ENCODE results near the gene FAM24A. TPM values are rescaled to one million over a fixed set of nuclear protein-coding genes. Genes with fewer than 3 reads are reported as not detected.
A peak's percentile ranks its signal among the peaks of the same experiment; 100 is the strongest.
"Not testable (repeated sequence)": the region's sequence is repeated elsewhere in the genome, so short reads cannot be mapped to it uniquely, and the experiment has no call there.

Gene FAM24A
- total and polyA plus RNA-seq, 2 experiments from 2014 or later: not detected

DNA sequence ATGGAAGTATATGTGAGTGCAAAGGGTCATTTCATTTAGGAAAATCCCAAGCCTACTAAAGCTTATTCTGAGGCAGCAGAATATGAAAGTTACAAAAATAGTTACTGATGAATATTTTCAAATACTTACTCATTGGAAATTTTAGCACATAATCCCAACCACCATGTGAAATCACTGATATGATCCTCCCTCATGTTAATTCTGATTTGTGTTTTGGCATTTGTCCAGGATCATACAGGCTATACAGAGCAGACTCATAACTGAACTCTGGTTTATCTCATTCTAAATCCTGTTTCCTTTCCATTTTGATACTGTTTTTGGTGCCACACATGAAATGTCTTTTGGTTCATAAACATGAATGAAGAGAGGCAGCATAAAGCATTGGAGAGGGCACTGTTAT lies 27.6 kb upstream of the FAM24A start:
- TF ChIP-seq, protein P1, sequence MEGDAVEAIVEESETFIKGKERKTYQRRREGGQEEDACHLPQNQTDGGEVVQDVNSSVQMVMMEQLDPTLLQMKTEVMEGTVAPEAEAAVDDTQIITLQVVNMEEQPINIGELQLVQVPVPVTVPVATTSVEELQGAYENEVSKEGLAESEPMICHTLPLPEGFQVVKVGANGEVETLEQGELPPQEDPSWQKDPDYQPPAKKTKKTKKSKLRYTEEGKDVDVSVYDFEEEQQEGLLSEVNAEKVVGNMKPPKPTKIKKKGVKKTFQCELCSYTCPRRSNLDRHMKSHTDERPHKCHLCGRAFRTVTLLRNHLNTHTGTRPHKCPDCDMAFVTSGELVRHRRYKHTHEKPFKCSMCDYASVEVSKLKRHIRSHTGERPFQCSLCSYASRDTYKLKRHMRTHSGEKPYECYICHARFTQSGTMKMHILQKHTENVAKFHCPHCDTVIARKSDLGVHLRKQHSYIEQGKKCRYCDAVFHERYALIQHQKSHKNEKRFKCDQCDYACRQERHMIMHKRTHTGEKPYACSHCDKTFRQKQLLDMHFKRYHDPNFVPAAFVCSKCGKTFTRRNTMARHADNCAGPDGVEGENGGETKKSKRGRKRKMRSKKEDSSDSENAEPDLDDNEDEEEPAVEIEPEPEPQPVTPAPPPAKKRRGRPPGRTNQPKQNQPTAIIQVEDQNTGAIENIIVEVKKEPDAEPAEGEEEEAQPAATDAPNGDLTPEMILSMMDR (IDR thresholded peaks at IDR 0.05; ENCODE audit: low read depth, low read length): no peak
- Histone ChIP-seq H3K36me3 (no peaks in the 10 kb centered on the region), H3K4me3 (no peak overlapping the region), H3K4me1 (ENCODE audit: low read depth) (no peaks in the 10 kb centered on the region), H3K27me3 (peaks cover 9% of the 10 kb centered on the region), H3K27ac (no peak overlapping the region), H3K9me3 (ENCODE audit: low read depth) (no peaks in the 10 kb centered on the region)
- no peak for DNase-seq (ENCODE audit: low read depth in 1 of 2, low spot score in 1 of 2)

DNA sequence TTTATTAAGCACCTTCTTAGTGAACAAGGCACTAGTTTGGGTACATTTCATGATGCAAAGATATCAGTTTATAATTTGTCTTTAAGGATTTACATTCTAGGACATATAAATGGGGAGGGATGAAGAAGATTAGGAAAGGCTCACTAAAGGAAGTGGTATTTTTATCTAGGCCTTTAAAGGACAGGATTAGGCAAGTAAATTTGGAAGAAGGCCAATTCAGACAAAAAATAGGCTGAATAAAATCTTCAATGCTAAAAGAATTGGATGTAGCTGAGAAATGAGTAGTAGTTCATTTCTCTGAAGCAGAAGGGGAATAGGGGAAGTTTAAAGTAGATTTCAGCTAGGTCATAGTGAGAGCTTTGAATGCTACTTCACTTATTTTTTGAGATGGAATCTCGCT lies 26.2 kb upstream of the FAM24A start:
- H3K4me3 ChIP-seq: no peak overlapping the region
- TF ChIP-seq, protein P1 (IDR thresholded peaks at IDR 0.05; ENCODE audit: low read depth, low read length): no peak
- no peaks in the 10 kb centered on the region for H3K4me1 ChIP-seq (ENCODE audit: low read depth)
- no peaks in the 10 kb centered on the region for H3K9me3 ChIP-seq (ENCODE audit: low read depth)
- peaks cover 9% of the 10 kb centered on the region for H3K27me3 ChIP-seq
- no peak overlapping the region for H3K27ac ChIP-seq
- peak in 1 of 2 donors; percentile 60 for DNase-seq (ENCODE audit: low read depth in 1 of 2, low spot score in 1 of 2)
- H3K36me3 ChIP-seq: no peaks in the 10 kb centered on the region

DNA sequence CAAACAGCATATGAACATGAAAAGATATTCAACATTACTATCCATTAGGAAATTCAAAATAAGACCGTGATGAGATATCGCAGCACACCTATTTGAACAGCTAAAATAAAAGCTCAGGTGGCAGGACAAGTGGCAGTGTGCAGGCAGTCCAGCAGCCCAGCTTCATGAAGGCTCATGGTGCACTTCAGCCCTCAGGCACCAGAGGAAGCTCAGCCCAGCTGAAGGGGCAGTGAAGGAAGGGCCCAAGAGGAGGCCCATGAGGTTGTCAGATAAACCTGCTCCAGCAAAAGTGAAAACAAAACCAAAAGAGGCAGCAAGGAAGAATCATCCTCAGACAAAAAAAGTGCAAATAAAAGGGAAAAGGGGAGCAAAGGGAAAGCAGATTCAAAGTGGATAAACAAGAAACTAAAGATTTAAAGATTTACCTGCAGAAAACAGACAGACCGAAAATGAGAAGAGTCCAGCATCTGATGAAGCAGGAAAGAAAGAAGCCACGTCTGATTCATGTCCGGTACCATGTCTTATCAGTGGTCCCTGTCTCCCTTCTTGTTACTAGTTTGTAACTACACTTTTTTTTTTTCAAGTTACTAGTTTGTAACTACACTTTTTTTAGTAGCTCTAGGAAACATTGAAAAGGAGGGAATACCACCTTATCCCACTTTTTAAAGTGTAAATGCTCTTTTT lies 16.0 kb upstream of the FAM24A start:
- H3K27ac ChIP-seq: no peak overlapping the region
- no peaks in the 10 kb centered on the region for H3K36me3 ChIP-seq
- no peak for DNase-seq (ENCODE audit: low read depth in 1 of 2, low spot score in 1 of 2)
- no peaks in the 10 kb centered on the region for H3K4me1 ChIP-seq (ENCODE audit: low read depth)
- H3K9me3 ChIP-seq (ENCODE audit: low read depth): no peaks in the 10 kb centered on the region
- H3K27me3 ChIP-seq: no peaks in the 10 kb centered on the region
- TF ChIP-seq, protein P1 (IDR thresholded peaks at IDR 0.05; ENCODE audit: low read depth, low read length): no peak
- H3K4me3 ChIP-seq: no peak overlapping the region

DNA sequence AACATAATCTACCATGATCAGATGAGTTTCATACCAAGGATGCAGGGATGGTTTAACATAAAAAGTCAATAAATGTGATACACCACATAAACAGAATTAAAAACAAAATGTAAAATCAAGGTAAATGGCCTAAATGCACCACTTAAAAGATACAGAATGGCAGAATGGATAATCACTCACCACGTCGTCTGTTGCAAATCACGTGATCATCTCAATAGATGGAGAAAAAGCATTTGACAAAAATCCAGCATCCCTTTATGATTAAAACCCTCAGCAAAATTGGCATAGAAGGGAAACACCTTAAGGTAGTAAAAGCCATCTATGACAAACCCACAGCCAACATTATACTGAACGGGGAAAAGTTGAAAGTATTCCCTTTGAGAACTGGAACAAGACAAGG lies 6.5 kb upstream of the FAM24A start:
- not testable (repeated sequence) for H3K4me3 ChIP-seq; H3K9me3 ChIP-seq (ENCODE audit: low read depth); H3K27ac ChIP-seq; H3K27me3 ChIP-seq; H3K36me3 ChIP-seq; H3K4me1 ChIP-seq (ENCODE audit: low read depth); DNase-seq (ENCODE audit: low read depth in 1 of 2, low spot score in 1 of 2)

DNA sequence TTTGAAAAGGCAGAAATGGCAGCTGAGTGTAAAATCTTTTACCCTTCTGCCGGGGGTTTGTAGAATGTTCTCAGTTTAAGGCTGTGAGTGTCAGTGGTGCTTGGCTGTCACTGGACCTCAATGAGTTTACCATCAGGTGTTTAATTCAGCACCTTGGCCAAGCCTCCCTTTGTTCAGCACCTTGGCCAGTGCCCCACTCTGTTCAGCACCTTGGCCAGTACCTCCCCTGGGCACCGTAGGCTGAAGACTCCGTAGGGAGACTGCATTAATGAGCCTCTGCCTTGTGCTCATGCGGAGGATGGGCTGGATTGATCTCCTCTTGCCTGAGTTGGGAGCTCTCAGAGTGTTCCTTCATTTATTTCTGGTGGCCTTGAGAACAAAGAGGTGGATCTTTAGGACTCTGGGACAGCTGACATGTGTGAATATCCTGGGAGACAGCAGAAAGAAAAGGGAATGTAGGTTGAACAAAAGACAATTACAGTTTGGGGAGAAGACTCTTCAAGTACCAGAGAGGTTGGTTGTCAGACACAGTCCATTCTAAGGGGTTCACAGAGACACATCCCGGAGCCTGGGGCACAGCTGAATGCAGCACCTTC lies 1.6 kb downstream of the FAM24A start:
- TF ChIP-seq, protein P1 (IDR thresholded peaks at IDR 0.05; ENCODE audit: low read depth, low read length): no peak
- Histone ChIP-seq H3K4me3 (no peak overlapping the region), H3K27me3 (no peaks in the 10 kb centered on the region), H3K9me3 (ENCODE audit: low read depth) (no peaks in the 10 kb centered on the region), H3K27ac (no peak overlapping the region), H3K36me3 (no peaks in the 10 kb centered on the region), H3K4me1 (ENCODE audit: low read depth) (no peaks in the 10 kb centered on the region)
- peak; percentile 64 to 81 for DNase-seq (ENCODE audit: low read depth in 1 of 2, low spot score in 1 of 2)

DNA sequence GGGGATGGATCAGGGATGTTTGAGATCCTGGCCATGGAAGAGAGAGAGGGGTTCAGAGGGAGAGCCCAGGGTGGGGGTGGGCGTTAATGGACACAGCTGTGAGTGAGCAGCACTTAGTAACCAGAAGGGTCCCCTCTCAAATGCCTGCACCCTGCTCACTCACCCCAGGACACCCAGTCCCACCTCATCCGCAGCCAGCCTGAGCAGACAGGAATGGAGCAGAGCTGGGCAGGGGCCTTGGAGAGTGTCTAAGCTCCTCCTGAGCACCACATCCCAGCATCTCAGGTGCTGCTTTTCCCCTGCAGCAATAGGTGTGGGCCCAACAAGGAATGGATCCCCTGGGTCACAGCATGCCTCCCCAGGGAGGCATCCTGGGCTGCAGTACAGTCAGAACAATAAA lies 5.3 kb downstream of the FAM24A start:
- TF ChIP-seq, protein P1 (IDR thresholded peaks at IDR 0.05; ENCODE audit: low read depth, low read length): no peak
- H3K4me3 ChIP-seq: no peak overlapping the region
- H3K4me1 ChIP-seq (ENCODE audit: low read depth): no peaks in the 10 kb centered on the region
- no peak overlapping the region for H3K27ac ChIP-seq
- no peaks in the 10 kb centered on the region for H3K36me3 ChIP-seq
- DNase-seq (ENCODE audit: low read depth in 1 of 2, low spot score in 1 of 2): no peak
- no peaks in the 10 kb centered on the region for H3K9me3 ChIP-seq (ENCODE audit: low read depth)
- H3K27me3 ChIP-seq: no peaks in the 10 kb centered on the region

Measured in cardiac muscle cell (in vitro differentiated cells and primary cell).